ENCODE measurements around the gene C19orf85. TPM values are rescaled to one million over a fixed set of nuclear protein-coding genes. Genes with fewer than 3 reads are reported as not detected.
A peak's percentile ranks its signal among the peaks of the same experiment; 100 is the strongest.

C19orf85 gene
- total and polyA plus RNA-seq, 11 donors: not detected

GRCh38 chr19:55460670-55461258 lies 3.8 kb downstream of the C19orf85 start:
- no peak for TF ChIP-seq CTCF (IDR thresholded peaks at IDR 0.05)
- TF ChIP-seq POLR2A (IDR thresholded peaks at IDR 0.05): no peak
- peak; percentile 85 to 90 (median 88) for DNase-seq
- peak; percentile 48 to 71 (median 66) for ATAC-seq
- intact Hi-C loops (cut with DNase I): loop anchor here in 3 of 10 donors (1.0 to 5.0 kb wide), 4 partner anchors 50 to 201 kb away; partner anchors contain the start of gene PPP6R1 (in 1 of the 3)
- H3K9me3 ChIP-seq: no peaks in the 10 kb centered on the region
- 9 to 15% (median 12%) methylated on average over 23 to 24 of the region's 24 CpGs for WGBS, 4 donors
- peaks cover 0 to 7% (median 0%) of the 10 kb centered on the region in 9 donors for H3K36me3 ChIP-seq
- H3K4me1 ChIP-seq: peaks cover 0 to 24% (median 9%) of the 10 kb centered on the region in 12 donors
- H3K4me3 ChIP-seq: peak overlapping the region; percentile 47 to 94 (median 82)
- no peaks in the 10 kb centered on the region for H3K27me3 ChIP-seq
- H3K27ac ChIP-seq: peak overlapping the region; percentile 63 to 97 (median 92)

- Histone ChIP-seq H3K4me1 (peaks cover 0 to 24% (median 9%) of the 10 kb centered on the region in 12 donors), H3K27me3 (no peaks in the 10 kb centered on the region), H3K9me3 (no peaks in the 10 kb centered on the region), H3K27ac (peak overlapping the region in 11 of 12 donors; percentile 54 to 97 (median 92)), H3K4me3 (peak overlapping the region in 10 of 12 donors; percentile 58 to 94 (median 86)), H3K36me3 (peaks cover 0 to 14% (median 5%) of the 10 kb centered on the region in 9 donors)
- intact Hi-C loops (cut with DNase I): loop anchor here in 4 of 10 donors (2.0 to 10.0 kb wide), 5 partner anchors 49 to 315 kb away; partner anchors contain the start of gene TNNT1 (in 1 of the 4)
- no peak for TF ChIP-seq POLR2A (IDR thresholded peaks at IDR 0.05)
- TF ChIP-seq CTCF (IDR thresholded peaks at IDR 0.05): no peak
- no peak for ATAC-seq
- DNase-seq: no peak
- 30 to 42% (median 40%) methylated on average over 16 of the region's 16 CpGs for WGBS, 4 donors
Observed at GRCh38 chr19:55459950-55460657, 4.4 kb downstream of the C19orf85 start.

GRCh38 chr19:55459551-55459949 lies 5.0 kb downstream of the C19orf85 start:
- intact Hi-C loops (cut with DNase I): loop anchor here in 2 of 10 donors (5.0 to 10.0 kb wide), 2 partner anchors 267 to 315 kb away; partner anchors contain the start of gene TNNT1 (in 1 of the 2)
- Histone ChIP-seq H3K4me3 (peak overlapping the region in 2 of 12 donors; percentile 71 to 84), H3K27me3 (no peaks in the 10 kb centered on the region), H3K4me1 (peaks cover 0 to 24% (median 9%) of the 10 kb centered on the region in 12 donors), H3K27ac (peak overlapping the region in 8 of 12 donors; percentile 54 to 97 (median 93)), H3K36me3 (peaks cover 0 to 16% (median 7%) of the 10 kb centered on the region in 9 donors), H3K9me3 (no peaks in the 10 kb centered on the region)
- ATAC-seq (no peak), DNase-seq (peak in 1 of 5 donors; percentile 33)
- 59 to 64% (median 63%) methylated on average over 8 of the region's 8 CpGs for WGBS, 4 donors
- TF ChIP-seq CTCF (IDR thresholded peaks at IDR 0.05): no peak
- no peak for TF ChIP-seq POLR2A (IDR thresholded peaks at IDR 0.05)

Measured in heart left ventricle (tissue), 16 donors.